Transverse colon (tissue), 4 donors: ENCODE results near the gene YEATS2. TPM values are rescaled to one million over a fixed set of nuclear protein-coding genes. Genes with fewer than 3 reads are reported as not detected.

ENCODE experiments used
- DNase-seq: peaks from one replicate; pipeline ENCODE4 v3.0.0-alpha.2; 2019
- H3K27ac ChIP-seq, 4 donors: fragments of 200-600 bp; sonication (generic); 2 replicates each; pipeline ENCODE4 v1.5.1; 2016 to 2018; ENCODE audit warnings: inconsistent platforms in 4 of 4
- H3K27me3 ChIP-seq: fragments of 200-600 bp; sonication (generic); 2 replicates; pipeline ENCODE4 v1.5.1; 2017; ENCODE audit warnings: inconsistent platforms
- H3K36me3 ChIP-seq, 4 donors: fragments of 200-600 bp; sonication (generic); 2 replicates each; pipeline ENCODE4 v1.5.1; 2017 to 2019; ENCODE audit warnings: inconsistent platforms in 4 of 4
- H3K4me1 ChIP-seq, 4 donors: fragments of 200-600 bp; sonication (generic); 2 replicates each; pipeline ENCODE4 v1.5.1; 2017 to 2020; ENCODE audit warnings: inconsistent platforms in 4 of 4
- H3K4me3 ChIP-seq, 4 donors: fragments of 200-600 bp; sonication (generic); 1 replicate in 1 of 4; 2 replicates in 3 of 4; pipeline versions ENCODE4 v1.5.1 to v1.6.1; 2017 to 2019; ENCODE audit warnings: inconsistent platforms in 4 of 4
- H3K9me3 ChIP-seq, 2 donors: fragments of 200-600 bp; sonication (generic); 2 replicates each; pipeline ENCODE4 v1.5.1; 2017 to 2019; ENCODE audit warnings: inconsistent platforms in 2 of 2
- CTCF ChIP-seq, 5 experiments: fragments of 200-600 bp in 3 of 5; fragments of 450-650 bp in 2 of 5; sonication (generic) in 3 of 5; IDR thresholded peaks; 1 replicate in 2 of 5; 2 replicates in 3 of 5; pipeline ENCODE4 v1.5.1; 2016 to 2017; ENCODE audit warnings: antibody characterized with exemption in 5 of 5, inconsistent platforms in 3 of 5, mild to moderate bottlenecking in 2 of 5, moderate library complexity in 1 of 5
- EP300 ChIP-seq: sonication (generic); formaldehyde crosslinking; IDR thresholded peaks from one replicate; pipeline ENCODE4 v1.6.1; 2017; ENCODE audit warnings: antibody characterized with exemption, low read depth
- POLR2A ChIP-seq: fragments of 450-650 bp; IDR thresholded peaks from one replicate; pipeline ENCODE4 v1.6.1; 2016; ENCODE audit warnings: antibody characterized with exemption, mild to moderate bottlenecking, moderate library complexity
- POLR2AphosphoS5 ChIP-seq, 3 donors: sonication (generic); formaldehyde crosslinking; IDR thresholded peaks; one replicate each; pipeline ENCODE4 v1.6.1; 2016; ENCODE audit warnings: antibody characterized with exemption in 3 of 3
- WGBS, 2 donors: methylation state at CpG; one replicate each; pipeline ENCODE4 v1.1.5; 2018; ENCODE audit warnings: low coverage in 1 of 2; 5-methylcytosine and 5-hydroxymethylcytosine counted together
- in situ Hi-C, 4 donors: fragments of 200-750 bp; cut with MboI; loops; one replicate each; pipeline versions ENCODE4 v1.15.0 to v1.15.1; 2017; ENCODE audit warnings: low sequenced_read_pairs in 3 of 4, low pct_ligation_motif_present in 1 of 4, low pct_unique_long_range_greater_than_20kb in 1 of 4
- intact Hi-C: fragments of 100-400 bp; cut with DNase I; formaldehyde crosslinking; loops from one replicate; pipeline ENCODE4 v1.15.1; 2023; ENCODE audit warnings: low total_unique reads
- total RNA-seq, 4 donors: library from RNA; depleted of rRNA; stranded (reverse); fragments of >200 nt; gene quantifications; one replicate each; pipeline ENCODE4 v1.1.0, GENCODE V29; 2016

The YEATS2 gene
- total RNA-seq, 4 donors from 2014 or later, result 10.1 to 23.2 (median 16.1) TPM

GRCh38 chr3:183745300-183746098 lies 47.9 kb downstream of the YEATS2 start:
- Histone ChIP-seq H3K4me1 (no peaks in the 10 kb centered on the region), H3K4me3 (no peak overlapping the region), H3K36me3 (peaks cover 0 to 6% (median 3%) of the 10 kb centered on the region in 4 donors), H3K9me3 (no peaks in the 10 kb centered on the region), H3K27me3 (no peaks in the 10 kb centered on the region), H3K27ac (no peak overlapping the region)
- no peak for TF ChIP-seq EP300
- intact Hi-C loops (no loop called here), in situ Hi-C loops (no loop called here)
- DNase-seq, result no peak
- 84 to 89% methylated on average over 13 to 16 of the region's 16 CpGs for WGBS, 2 donors

- Histone ChIP-seq H3K4me1 (no peaks in the 10 kb centered on the region), H3K4me3 (no peak overlapping the region), H3K27me3 (no peaks in the 10 kb centered on the region), H3K9me3 (no peaks in the 10 kb centered on the region), H3K27ac (no peak overlapping the region), H3K36me3 (peaks cover 0 to 38% (median 16%) of the 10 kb centered on the region in 4 donors)
- TF ChIP-seq EP300 (no peak), POLR2A (no peak), CTCF (IDR thresholded peaks at IDR 0.05) (no peak), POLR2AphosphoS5 (IDR thresholded peaks at IDR 0.05) (no peak)
- in situ Hi-C loops (loop anchor here in 1 of 4 donors (25.0 kb wide), 1 partner anchor 617 kb away; no protein-coding TSS in a partner anchor), intact Hi-C loops (no loop called here)
- DNase-seq, result no peak
- 93% methylated on average over 5 of the region's 5 CpGs for WGBS, 2 donors
Measured at GRCh38 chr3:183754052-183754451, 56.5 kb downstream of the YEATS2 start.

GRCh38 chr3:183762304-183762703 lies 64.7 kb downstream of the YEATS2 start:
- no peak overlapping the region for H3K27ac ChIP-seq
- no peak for TF ChIP-seq EP300
- TF ChIP-seq CTCF (IDR thresholded peaks at IDR 0.05), result no peak
- TF ChIP-seq POLR2AphosphoS5 (IDR thresholded peaks at IDR 0.05), result no peak
- TF ChIP-seq POLR2A, result no peak
- DNase-seq, result no peak
- H3K4me1 ChIP-seq, result peaks cover 0 to 12% (median 0%) of the 10 kb centered on the region in 4 donors
- in situ Hi-C loops, result loop anchor here in 3 of 4 donors (10.0 to 25.0 kb wide), 2 partner anchors 298 to 625 kb away; no protein-coding TSS in a partner anchor
- intact Hi-C loops, result loop anchor here (10.0 kb wide), 1 partner anchor 68 kb away; the partner anchor contains the start of gene YEATS2
- H3K9me3 ChIP-seq, result no peaks in the 10 kb centered on the region
- H3K4me3 ChIP-seq, result no peak overlapping the region
- 94% methylated on average over 5 to 6 of the region's 6 CpGs for WGBS, 2 donors
- peaks cover 0 to 24% (median 11%) of the 10 kb centered on the region in 4 donors for H3K36me3 ChIP-seq
- H3K27me3 ChIP-seq, result no peaks in the 10 kb centered on the region

- peaks cover 0 to 21% (median 6%) of the 10 kb centered on the region in 4 donors for H3K36me3 ChIP-seq
- peaks cover 0 to 12% (median 0%) of the 10 kb centered on the region in 4 donors for H3K4me1 ChIP-seq
- H3K4me3 ChIP-seq, result no peak overlapping the region
- WGBS, 2 donors, result 77 to 80% methylated on average over 7 of the region's 7 CpGs
- in situ Hi-C loops, result loop anchor here (5.0 to 25.0 kb wide), 3 partner anchors 298 to 628 kb away; no protein-coding TSS in a partner anchor
- intact Hi-C loops, result loop anchor here (5.0 to 10.0 kb wide), 2 partner anchors 70 to 293 kb away; partner anchors contain the start of gene YEATS2
- DNase-seq, result peak; percentile 9
- H3K27me3 ChIP-seq, result no peaks in the 10 kb centered on the region
- TF ChIP-seq POLR2A, result no peak
- peak; percentile 93 for TF ChIP-seq EP300
- TF ChIP-seq CTCF (IDR thresholded peaks at IDR 0.05), result no peak
- peak in 2 of 3 donors; percentile 22 to 56 for TF ChIP-seq POLR2AphosphoS5 (IDR thresholded peaks at IDR 0.05)
- no peaks in the 10 kb centered on the region for H3K9me3 ChIP-seq
- H3K27ac ChIP-seq, result peak overlapping the region in 2 of 4 donors; percentile 22 to 30
Measured at GRCh38 chr3:183764847-183765731, 67.5 kb downstream of the YEATS2 start.
